ENCODE data around the gene SHC4. TPM values are rescaled to one million over a fixed set of nuclear protein-coding genes. Genes with fewer than 3 reads are reported as not detected.

The SHC4 gene
- total RNA-seq, 1 experiment from 2014 or later: not detected

- no peak overlapping the region for H3K4me3 ChIP-seq (ENCODE audit: low read depth, low read length)
- H3K36me3 ChIP-seq (ENCODE audit: control insufficient read depth, insufficient read depth, low read length): no peaks in the 10 kb centered on the region
- peak overlapping the region; percentile 11 for H3K27ac Mint-ChIP-seq (ENCODE audit: unreplicated experiment)
- no peaks in the 10 kb centered on the region for H3K27me3 ChIP-seq (replicated peaks; ENCODE audit: control insufficient read depth, insufficient read depth, low read length)
- H3K27me3 Mint-ChIP-seq (ENCODE audit: insufficient read depth, unreplicated experiment): peaks cover 2% of the 10 kb centered on the region
- H3K36me3 Mint-ChIP-seq (ENCODE audit: insufficient read depth, unreplicated experiment): no peaks in the 10 kb centered on the region
- no peak for DNase-seq
- CTCF ChIA-PET: interaction anchor here (0.6 kb wide), 1 partner anchor 613 kb away, joined by 5 read pairs; no protein-coding TSS in a partner anchor
- no peak overlapping the region for H3K4me3 Mint-ChIP-seq (ENCODE audit: unreplicated experiment)
- peaks cover 5% of the 10 kb centered on the region for H3K4me1 Mint-ChIP-seq (ENCODE audit: low read depth, unreplicated experiment)
- H3K4me1 ChIP-seq: no peaks in the 10 kb centered on the region
- no TSS peak for BruUV-seq (replicated peaks)
- POLR2A ChIA-PET: no interaction called here
- TF ChIP-seq, protein P1, sequence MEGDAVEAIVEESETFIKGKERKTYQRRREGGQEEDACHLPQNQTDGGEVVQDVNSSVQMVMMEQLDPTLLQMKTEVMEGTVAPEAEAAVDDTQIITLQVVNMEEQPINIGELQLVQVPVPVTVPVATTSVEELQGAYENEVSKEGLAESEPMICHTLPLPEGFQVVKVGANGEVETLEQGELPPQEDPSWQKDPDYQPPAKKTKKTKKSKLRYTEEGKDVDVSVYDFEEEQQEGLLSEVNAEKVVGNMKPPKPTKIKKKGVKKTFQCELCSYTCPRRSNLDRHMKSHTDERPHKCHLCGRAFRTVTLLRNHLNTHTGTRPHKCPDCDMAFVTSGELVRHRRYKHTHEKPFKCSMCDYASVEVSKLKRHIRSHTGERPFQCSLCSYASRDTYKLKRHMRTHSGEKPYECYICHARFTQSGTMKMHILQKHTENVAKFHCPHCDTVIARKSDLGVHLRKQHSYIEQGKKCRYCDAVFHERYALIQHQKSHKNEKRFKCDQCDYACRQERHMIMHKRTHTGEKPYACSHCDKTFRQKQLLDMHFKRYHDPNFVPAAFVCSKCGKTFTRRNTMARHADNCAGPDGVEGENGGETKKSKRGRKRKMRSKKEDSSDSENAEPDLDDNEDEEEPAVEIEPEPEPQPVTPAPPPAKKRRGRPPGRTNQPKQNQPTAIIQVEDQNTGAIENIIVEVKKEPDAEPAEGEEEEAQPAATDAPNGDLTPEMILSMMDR (IDR thresholded peaks at IDR 0.05; ENCODE audit: insufficient read depth in 1 of 2, low read depth in 1 of 2, low read length in 1 of 2, severe bottlenecking in 1 of 2, unreplicated experiment in 1 of 2): no peak
- no peaks in the 10 kb centered on the region for H3K9me3 ChIP-seq
- no peaks in the 10 kb centered on the region for H3K9me3 Mint-ChIP-seq (ENCODE audit: unreplicated experiment)
- intact Hi-C loops (cut with micrococcal nuclease; ENCODE audit: unreplicated experiment): no loop called here
Measured at GRCh38 chr15:48896869-48897814, 66.6 kb downstream of the SHC4 start.

GRCh38 chr15:48893311-48893710, 70.4 kb downstream of the SHC4 start:
- Mint-ChIP-seq H3K36me3 (ENCODE audit: insufficient read depth, unreplicated experiment) (no peaks in the 10 kb centered on the region), H3K27me3 (ENCODE audit: insufficient read depth, unreplicated experiment) (peaks cover 4% of the 10 kb centered on the region), H3K4me1 (ENCODE audit: low read depth, unreplicated experiment) (peaks cover 5% of the 10 kb centered on the region), H3K27ac (ENCODE audit: unreplicated experiment) (no peak overlapping the region), H3K9me3 (ENCODE audit: unreplicated experiment) (no peaks in the 10 kb centered on the region), H3K4me3 (ENCODE audit: unreplicated experiment) (no peak overlapping the region)
- CTCF ChIA-PET: no interaction called here
- TF ChIP-seq, protein P1 (IDR thresholded peaks at IDR 0.05; ENCODE audit: insufficient read depth in 1 of 2, low read depth in 1 of 2, low read length in 1 of 2, severe bottlenecking in 1 of 2, unreplicated experiment in 1 of 2): no peak
- H3K36me3 ChIP-seq (ENCODE audit: control insufficient read depth, insufficient read depth, low read length): no peaks in the 10 kb centered on the region
- no peaks in the 10 kb centered on the region for H3K4me1 ChIP-seq
- no peak overlapping the region for H3K4me3 ChIP-seq (ENCODE audit: low read depth, low read length)
- intact Hi-C loops (cut with micrococcal nuclease; ENCODE audit: unreplicated experiment): no loop called here
- H3K27me3 ChIP-seq (replicated peaks; ENCODE audit: control insufficient read depth, insufficient read depth, low read length): no peaks in the 10 kb centered on the region
- POLR2A ChIA-PET: no interaction called here
- BruUV-seq (replicated peaks): no TSS peak
- DNase-seq: no peak
- no peaks in the 10 kb centered on the region for H3K9me3 ChIP-seq

- no peak overlapping the region for H3K4me3 Mint-ChIP-seq (ENCODE audit: unreplicated experiment)
- H3K27me3 Mint-ChIP-seq (ENCODE audit: insufficient read depth, unreplicated experiment): peaks cover 4% of the 10 kb centered on the region
- Histone ChIP-seq H3K9me3 (no peaks in the 10 kb centered on the region), H3K36me3 (ENCODE audit: control insufficient read depth, insufficient read depth, low read length) (no peaks in the 10 kb centered on the region), H3K4me3 (ENCODE audit: low read depth, low read length) (no peak overlapping the region), H3K27me3 (replicated peaks; ENCODE audit: control insufficient read depth, insufficient read depth, low read length) (no peaks in the 10 kb centered on the region), H3K4me1 (no peaks in the 10 kb centered on the region)
- DNase-seq: no peak
- intact Hi-C loops (cut with micrococcal nuclease; ENCODE audit: unreplicated experiment): no loop called here
- no peaks in the 10 kb centered on the region for H3K9me3 Mint-ChIP-seq (ENCODE audit: unreplicated experiment)
- ChIA-PET POLR2A (no interaction called here), CTCF (interaction anchor here (1.9 kb wide), 1 partner anchor 84 kb away, joined by 4 read pairs; no protein-coding TSS in a partner anchor)
- H3K36me3 Mint-ChIP-seq (ENCODE audit: insufficient read depth, unreplicated experiment): no peaks in the 10 kb centered on the region
- H3K27ac Mint-ChIP-seq (ENCODE audit: unreplicated experiment): no peak overlapping the region
- BruUV-seq (replicated peaks): no TSS peak
- H3K4me1 Mint-ChIP-seq (ENCODE audit: low read depth, unreplicated experiment): peaks cover 5% of the 10 kb centered on the region
- TF ChIP-seq, protein P1 (IDR thresholded peaks at IDR 0.05; ENCODE audit: insufficient read depth in 1 of 2, low read depth in 1 of 2, low read length in 1 of 2, severe bottlenecking in 1 of 2, unreplicated experiment in 1 of 2): no peak
Measured at GRCh38 chr15:48891232-48891765, 72.4 kb downstream of the SHC4 start.
